Osteocyte (in vitro differentiated cells): Measurements from ENCODE around the gene TTLL5. TPM values are rescaled to one million over a fixed set of nuclear protein-coding genes. Genes with fewer than 3 reads are reported as not detected.

Source experiments
- DNase-seq: peaks from one replicate; pipeline ENCODE4 v3.0.0; 2021; ENCODE audit warnings: mixed read lengths; ENCODE audit not compliant: unreplicated experiment; ENCODE audit errors: extremely low spot score
- H3K27ac Mint-ChIP-seq: one replicate; pipeline ENCODE4 v1.8.0; 2021; ENCODE audit warnings: mild to moderate bottlenecking, mixed read lengths; ENCODE audit not compliant: unreplicated experiment
- H3K27me3 Mint-ChIP-seq: one replicate; pipeline ENCODE4 v1.8.0; 2021; ENCODE audit warnings: mixed read lengths; ENCODE audit not compliant: unreplicated experiment
- H3K36me3 Mint-ChIP-seq: one replicate; pipeline ENCODE4 v1.8.0; 2021; ENCODE audit warnings: mixed read lengths; ENCODE audit not compliant: unreplicated experiment
- H3K4me1 Mint-ChIP-seq: one replicate; pipeline ENCODE4 v1.8.0; 2021; ENCODE audit warnings: mixed read lengths; ENCODE audit not compliant: unreplicated experiment
- H3K4me3 Mint-ChIP-seq: one replicate; pipeline ENCODE4 v1.8.0; 2021; ENCODE audit warnings: mild to moderate bottlenecking, moderate library complexity, mixed read lengths; ENCODE audit not compliant: unreplicated experiment
- H3K9me3 Mint-ChIP-seq: one replicate; pipeline ENCODE4 v1.8.0; 2021; ENCODE audit warnings: mixed read lengths; ENCODE audit not compliant: unreplicated experiment
- total RNA-seq: library from RNA; stranded (reverse); gene quantifications from 2 replicates; pipeline ENCODE4 v1.2.1, GENCODE V29; 2021
- TF ChIP-seq, protein P1 (sequence below): fragments of 200-600 bp; sonication (generic); IDR thresholded peaks from 2 replicates; pipeline ENCODE4 v1.5.0; 2021; ENCODE audit warnings: antibody characterized with exemption, mild to moderate bottlenecking, moderate library complexity

TTLL5 gene
- total RNA-seq, 1 donor from 2014 or later, result 37.3 TPM

DNA sequence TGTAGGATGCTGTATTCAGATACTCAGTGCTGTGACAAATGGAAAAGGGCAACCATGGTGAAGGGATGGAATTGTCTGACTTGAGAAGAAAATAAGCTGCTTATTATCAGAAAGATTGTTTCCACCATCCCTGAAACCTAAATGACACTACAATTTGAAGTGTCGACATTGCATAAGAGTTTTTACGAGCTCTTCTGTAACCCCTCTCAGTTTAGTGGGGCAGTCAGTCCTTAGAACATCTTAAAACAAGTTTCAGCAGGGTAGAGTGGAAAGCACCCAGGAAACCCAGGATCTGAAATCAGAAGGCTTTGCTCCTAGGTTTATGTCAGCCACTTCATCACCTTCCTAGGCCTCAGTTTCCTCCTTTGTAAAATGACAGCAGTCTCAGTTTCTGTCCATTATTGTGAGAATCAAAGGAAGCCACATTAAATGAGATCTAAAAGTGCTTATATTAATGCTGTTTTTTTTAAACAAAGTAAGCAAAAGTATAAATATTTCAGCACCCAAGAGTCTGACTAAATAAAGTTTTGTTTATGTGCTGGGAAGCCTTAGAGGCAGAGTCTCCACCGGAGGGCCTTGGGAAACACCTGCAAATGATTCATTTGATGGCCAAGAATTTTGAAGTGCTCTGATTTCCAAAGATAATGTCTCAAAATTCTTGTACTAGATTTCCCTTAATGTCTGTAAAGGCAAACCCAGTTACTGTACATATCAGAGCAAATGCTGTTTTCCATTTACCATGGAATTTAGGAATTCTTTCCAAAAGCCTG lies 326.3 kb downstream of the TTLL5 start:
- TF ChIP-seq, protein P1, sequence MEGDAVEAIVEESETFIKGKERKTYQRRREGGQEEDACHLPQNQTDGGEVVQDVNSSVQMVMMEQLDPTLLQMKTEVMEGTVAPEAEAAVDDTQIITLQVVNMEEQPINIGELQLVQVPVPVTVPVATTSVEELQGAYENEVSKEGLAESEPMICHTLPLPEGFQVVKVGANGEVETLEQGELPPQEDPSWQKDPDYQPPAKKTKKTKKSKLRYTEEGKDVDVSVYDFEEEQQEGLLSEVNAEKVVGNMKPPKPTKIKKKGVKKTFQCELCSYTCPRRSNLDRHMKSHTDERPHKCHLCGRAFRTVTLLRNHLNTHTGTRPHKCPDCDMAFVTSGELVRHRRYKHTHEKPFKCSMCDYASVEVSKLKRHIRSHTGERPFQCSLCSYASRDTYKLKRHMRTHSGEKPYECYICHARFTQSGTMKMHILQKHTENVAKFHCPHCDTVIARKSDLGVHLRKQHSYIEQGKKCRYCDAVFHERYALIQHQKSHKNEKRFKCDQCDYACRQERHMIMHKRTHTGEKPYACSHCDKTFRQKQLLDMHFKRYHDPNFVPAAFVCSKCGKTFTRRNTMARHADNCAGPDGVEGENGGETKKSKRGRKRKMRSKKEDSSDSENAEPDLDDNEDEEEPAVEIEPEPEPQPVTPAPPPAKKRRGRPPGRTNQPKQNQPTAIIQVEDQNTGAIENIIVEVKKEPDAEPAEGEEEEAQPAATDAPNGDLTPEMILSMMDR, result no peak
- Mint-ChIP-seq H3K27ac (no peak overlapping the region), H3K36me3 (peaks cover 15% of the 10 kb centered on the region), H3K27me3 (no peaks in the 10 kb centered on the region), H3K9me3 (no peaks in the 10 kb centered on the region), H3K4me1 (peaks cover 19% of the 10 kb centered on the region), H3K4me3 (no peak overlapping the region)
- DNase-seq, result no peak

DNA sequence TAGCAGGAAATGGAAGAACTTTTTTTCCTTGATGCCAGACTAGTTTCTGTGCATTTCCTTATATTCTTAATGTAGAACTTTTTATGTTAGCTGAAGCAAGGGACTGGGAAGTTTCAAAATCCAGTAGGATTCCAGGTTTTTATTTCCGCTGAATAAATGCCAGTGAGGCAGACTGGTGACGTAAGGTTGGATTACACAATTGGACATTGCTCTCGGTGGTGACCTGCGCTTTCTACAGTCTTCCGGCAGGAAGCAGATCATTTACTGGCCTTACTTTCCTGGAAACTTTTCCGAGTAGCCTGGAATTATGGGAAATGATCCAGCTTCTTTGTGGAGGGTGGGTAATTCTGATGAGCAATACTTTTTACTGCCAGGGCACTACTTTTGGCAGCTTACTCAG lies 328.1 kb downstream of the TTLL5 start:
- TF ChIP-seq, protein P1, result no peak
- Mint-ChIP-seq H3K4me3 (no peak overlapping the region), H3K36me3 (peaks cover 22% of the 10 kb centered on the region), H3K9me3 (no peaks in the 10 kb centered on the region), H3K4me1 (peaks cover 16% of the 10 kb centered on the region), H3K27ac (no peak overlapping the region), H3K27me3 (no peaks in the 10 kb centered on the region)
- DNase-seq, result no peak

DNA sequence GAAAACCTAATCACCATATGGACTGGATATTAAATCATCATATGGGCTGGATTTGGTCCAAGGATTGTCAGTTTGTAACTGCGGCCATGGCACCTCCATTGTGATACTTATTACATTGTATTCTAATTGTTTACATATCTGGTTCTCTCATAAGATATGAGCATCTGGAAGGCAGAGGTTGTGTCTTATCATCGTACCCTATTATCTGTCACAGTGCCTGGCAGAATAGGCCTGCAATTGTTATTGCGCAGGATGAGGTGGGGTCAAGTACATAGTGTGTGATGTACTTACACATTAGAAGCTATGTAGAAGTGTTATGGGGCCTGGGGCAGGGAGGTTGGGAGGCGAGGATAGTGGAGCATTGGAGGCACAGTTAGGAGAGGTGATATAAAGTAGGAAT lies 329.3 kb downstream of the TTLL5 start:
- no peak overlapping the region for H3K27ac Mint-ChIP-seq
- peaks cover 16% of the 10 kb centered on the region for H3K4me1 Mint-ChIP-seq
- peaks cover 27% of the 10 kb centered on the region for H3K36me3 Mint-ChIP-seq
- DNase-seq, result no peak
- no peaks in the 10 kb centered on the region for H3K9me3 Mint-ChIP-seq
- H3K4me3 Mint-ChIP-seq, result no peak overlapping the region
- no peaks in the 10 kb centered on the region for H3K27me3 Mint-ChIP-seq
- TF ChIP-seq, protein P1, result no peak

DNA sequence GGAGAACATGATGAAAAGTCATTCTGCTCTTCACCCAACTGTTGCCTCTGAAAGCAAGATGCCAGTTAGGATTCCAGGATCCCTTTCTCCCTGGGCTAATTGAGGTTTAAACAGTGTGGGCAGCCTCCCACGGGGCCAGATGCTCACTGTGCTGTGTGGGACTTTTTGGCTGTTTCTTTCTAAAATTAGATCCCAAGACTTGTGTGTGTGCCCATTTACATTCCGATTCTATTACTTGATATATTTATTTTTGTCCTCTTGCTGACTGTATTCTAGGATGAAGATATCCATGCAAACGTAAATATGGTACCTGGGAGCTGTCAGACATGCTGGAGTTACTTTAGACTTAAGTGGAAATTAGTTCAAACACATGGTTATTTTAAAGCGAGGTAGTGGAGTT lies 330.7 kb downstream of the TTLL5 start:
- Mint-ChIP-seq H3K4me1 (peaks cover 5% of the 10 kb centered on the region), H3K36me3 (peaks cover 30% of the 10 kb centered on the region), H3K4me3 (no peak overlapping the region), H3K9me3 (no peaks in the 10 kb centered on the region), H3K27ac (no peak overlapping the region), H3K27me3 (no peaks in the 10 kb centered on the region)
- TF ChIP-seq, protein P1, result no peak
- DNase-seq, result no peak

DNA sequence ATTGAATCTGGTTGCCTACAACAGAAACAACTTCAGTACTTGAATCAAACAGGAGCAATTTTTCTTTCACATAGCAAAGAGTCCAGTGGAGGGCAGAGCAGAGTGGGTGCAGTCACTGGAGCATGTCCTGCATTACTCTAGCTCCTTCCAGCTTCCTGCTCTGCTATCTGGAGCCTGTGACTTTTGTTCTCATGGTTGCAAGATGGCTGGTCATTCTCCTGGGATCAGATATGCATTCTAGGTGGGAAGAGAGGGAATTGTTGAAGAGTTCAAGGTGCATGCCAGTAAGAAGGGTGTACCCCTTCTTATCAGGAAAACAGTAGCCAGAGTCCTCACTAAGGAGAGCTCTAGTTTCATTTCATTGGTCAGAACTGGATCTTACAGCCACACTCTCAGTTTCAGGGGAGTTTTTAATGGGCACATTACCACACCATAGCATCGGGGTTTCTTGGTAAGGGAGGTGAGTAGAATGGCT lies 332.6 kb downstream of the TTLL5 start:
- Mint-ChIP-seq H3K27ac (no peak overlapping the region), H3K9me3 (no peaks in the 10 kb centered on the region), H3K36me3 (peaks cover 42% of the 10 kb centered on the region), H3K4me3 (no peak overlapping the region), H3K27me3 (no peaks in the 10 kb centered on the region), H3K4me1 (no peaks in the 10 kb centered on the region)
- TF ChIP-seq, protein P1, result no peak
- DNase-seq, result no peak
